Measurements from ENCODE around the gene SSBP2. TPM values are rescaled to one million over a fixed set of nuclear protein-coding genes. Genes with fewer than 3 reads are reported as not detected.
"Not testable (repeated sequence)": the region's sequence is repeated elsewhere in the genome, so short reads cannot be mapped to it uniquely, and the experiment has no call there.

Gene SSBP2
- total RNA-seq, 1 donor from 2014 or later = 149 TPM

- H3K27ac Mint-ChIP-seq (ENCODE audit: unreplicated experiment) = no peak overlapping the region
- no peaks in the 10 kb centered on the region for H3K27me3 Mint-ChIP-seq (ENCODE audit: unreplicated experiment)
- no peak overlapping the region for H3K4me3 Mint-ChIP-seq (ENCODE audit: unreplicated experiment)
- H3K36me3 Mint-ChIP-seq (ENCODE audit: low read depth, unreplicated experiment) = no peaks in the 10 kb centered on the region
- no peak for TF ChIP-seq CTCF (IDR thresholded peaks at IDR 0.05; ENCODE audit: unreplicated experiment)
- DNase-seq (ENCODE audit: low spot score) = no peak
- H3K9me3 Mint-ChIP-seq (ENCODE audit: unreplicated experiment) = no peaks in the 10 kb centered on the region
- H3K4me1 Mint-ChIP-seq (ENCODE audit: unreplicated experiment) = no peaks in the 10 kb centered on the region
Observed at GRCh38 chr5:81495286-81495685, 255.6 kb downstream of the SSBP2 start.

- no peak overlapping the region for H3K4me3 Mint-ChIP-seq (ENCODE audit: unreplicated experiment)
Observed at GRCh38 chr5:81488862-81489261, 262.0 kb downstream of the SSBP2 start.

GRCh38 chr5:81486711-81487110, 264.2 kb downstream of the SSBP2 start:
- no peak for DNase-seq (ENCODE audit: low spot score)
- TF ChIP-seq CTCF (IDR thresholded peaks at IDR 0.05; ENCODE audit: unreplicated experiment) = no peak
- no peak overlapping the region for H3K4me3 Mint-ChIP-seq (ENCODE audit: unreplicated experiment)
- no peak overlapping the region for H3K27ac Mint-ChIP-seq (ENCODE audit: unreplicated experiment)
- no peaks in the 10 kb centered on the region for H3K9me3 Mint-ChIP-seq (ENCODE audit: unreplicated experiment)
- no peaks in the 10 kb centered on the region for H3K4me1 Mint-ChIP-seq (ENCODE audit: unreplicated experiment)
- no peaks in the 10 kb centered on the region for H3K36me3 Mint-ChIP-seq (ENCODE audit: low read depth, unreplicated experiment)
- H3K27me3 Mint-ChIP-seq (ENCODE audit: unreplicated experiment) = no peaks in the 10 kb centered on the region

More at GRCh38 chr5:81488862-81489261, 262.0 kb downstream of the SSBP2 start:
- Mint-ChIP-seq H3K9me3 (ENCODE audit: unreplicated experiment) (no peaks in the 10 kb centered on the region), H3K27ac (ENCODE audit: unreplicated experiment) (no peak overlapping the region), H3K36me3 (ENCODE audit: low read depth, unreplicated experiment) (no peaks in the 10 kb centered on the region), H3K4me1 (ENCODE audit: unreplicated experiment) (no peaks in the 10 kb centered on the region), H3K27me3 (ENCODE audit: unreplicated experiment) (no peaks in the 10 kb centered on the region)
- DNase-seq (ENCODE audit: low spot score) = no peak
- TF ChIP-seq CTCF (IDR thresholded peaks at IDR 0.05; ENCODE audit: unreplicated experiment) = no peak

- DNase-seq (ENCODE audit: low spot score) = no peak
- no peaks in the 10 kb centered on the region for H3K4me1 Mint-ChIP-seq (ENCODE audit: unreplicated experiment)
- peaks cover 5% of the 10 kb centered on the region for H3K36me3 Mint-ChIP-seq (ENCODE audit: low read depth, unreplicated experiment)
- H3K4me3 Mint-ChIP-seq (ENCODE audit: unreplicated experiment) = no peak overlapping the region
- no peaks in the 10 kb centered on the region for H3K9me3 Mint-ChIP-seq (ENCODE audit: unreplicated experiment)
- no peak overlapping the region for H3K27ac Mint-ChIP-seq (ENCODE audit: unreplicated experiment)
- no peaks in the 10 kb centered on the region for H3K27me3 Mint-ChIP-seq (ENCODE audit: unreplicated experiment)
- TF ChIP-seq CTCF (IDR thresholded peaks at IDR 0.05; ENCODE audit: unreplicated experiment) = no peak
Observed at GRCh38 chr5:81482595-81482994, 268.3 kb downstream of the SSBP2 start.

- H3K4me1 Mint-ChIP-seq (ENCODE audit: unreplicated experiment); H3K27me3 Mint-ChIP-seq (ENCODE audit: unreplicated experiment); H3K9me3 Mint-ChIP-seq (ENCODE audit: unreplicated experiment); H3K27ac Mint-ChIP-seq (ENCODE audit: unreplicated experiment); DNase-seq (ENCODE audit: low spot score); H3K36me3 Mint-ChIP-seq (ENCODE audit: low read depth, unreplicated experiment): not testable (repeated sequence)
- H3K4me3 Mint-ChIP-seq (ENCODE audit: unreplicated experiment) = peak overlapping the region; percentile 5
Observed at GRCh38 chr5:81473395-81473794, 277.5 kb downstream of the SSBP2 start.

- Mint-ChIP-seq H3K4me3 (ENCODE audit: unreplicated experiment) (no peak overlapping the region), H3K27ac (ENCODE audit: unreplicated experiment) (no peak overlapping the region), H3K9me3 (ENCODE audit: unreplicated experiment) (no peaks in the 10 kb centered on the region), H3K4me1 (ENCODE audit: unreplicated experiment) (no peaks in the 10 kb centered on the region), H3K27me3 (ENCODE audit: unreplicated experiment) (no peaks in the 10 kb centered on the region), H3K36me3 (ENCODE audit: low read depth, unreplicated experiment) (peaks cover 8% of the 10 kb centered on the region)
- TF ChIP-seq CTCF (IDR thresholded peaks at IDR 0.05; ENCODE audit: unreplicated experiment) = no peak
- DNase-seq (ENCODE audit: low spot score) = no peak
Observed at GRCh38 chr5:81469676-81470075, 281.2 kb downstream of the SSBP2 start.

Measured in endothelial cell (in vitro differentiated cells).